Tibial artery (tissue), 4 donors: ENCODE data around the gene SGO2.

ENCODE experiments used
- DNase-seq, 2 donors: peaks; one replicate each; pipeline ENCODE4 v3.0.0-alpha.2; 2019
- H3K27ac ChIP-seq, 2 donors: fragments of 200-600 bp; sonication (generic) in 1 of 2; 1 replicate in 1 of 2; 2 replicates in 1 of 2; pipeline ENCODE4 v1.5.1; 2018 to 2019; ENCODE audit warnings: mild to moderate bottlenecking in 1 of 2
- H3K27me3 ChIP-seq, 2 donors: fragments of 200-600 bp; sonication (generic) in 1 of 2; one replicate each; pipeline versions ENCODE4 v1.5.1 to v1.6.0; 2016 to 2019
- H3K36me3 ChIP-seq, 3 donors: fragments of 200-600 bp; sonication (generic) in 2 of 3; one replicate each; pipeline ENCODE4 v1.5.1; 2016 to 2019; ENCODE audit warnings: mild to moderate bottlenecking in 2 of 3
- H3K4me1 ChIP-seq, 4 donors: fragments of 200-600 bp; sonication (generic) in 2 of 4; 1 replicate in 3 of 4; 2 replicates in 1 of 4; pipeline ENCODE4 v1.5.1; 2016 to 2019
- H3K4me3 ChIP-seq, 2 donors: fragments of 200-600 bp; sonication (generic) in 1 of 2; 1 replicate in 1 of 2; 2 replicates in 1 of 2; pipeline ENCODE4 v1.5.1; 2018 to 2019; ENCODE audit warnings: mild to moderate bottlenecking in 2 of 2
- H3K9me3 ChIP-seq, 3 donors: fragments of 200-600 bp; sonication (generic) in 1 of 3; one replicate each; pipeline ENCODE4 v1.5.1; 2016 to 2019
- CTCF ChIP-seq, 2 experiments: fragments of 200-600 bp in 1 of 2; fragments of 450-650 bp in 1 of 2; IDR thresholded peaks; one replicate each; pipeline ENCODE4 v1.5.1; 2017 to 2019; ENCODE audit warnings: antibody characterized with exemption in 2 of 2, mild to moderate bottlenecking in 1 of 2, moderate library complexity in 1 of 2
- intact Hi-C: fragments of 100-400 bp; cut with DNase I; formaldehyde crosslinking; loops from one replicate; pipeline ENCODE4 v1.15.0; 2023; ENCODE audit warnings: low total_unique reads

The SGO2 gene

GRCh38 chr2:200483729-200484198, 42.2 kb upstream of the SGO2 start:
- Histone ChIP-seq H3K27ac (no peak overlapping the region), H3K9me3 (no peaks in the 10 kb centered on the region), H3K4me1 (no peaks in the 10 kb centered on the region), H3K36me3 (peaks cover 0 to 19% (median 1%) of the 10 kb centered on the region in 3 donors), H3K27me3 (no peaks in the 10 kb centered on the region), H3K4me3 (no peak overlapping the region)
- no peak for TF ChIP-seq CTCF (IDR thresholded peaks at IDR 0.05)
- intact Hi-C loops = no loop called here
- no peak for DNase-seq

- H3K4me1 ChIP-seq = no peaks in the 10 kb centered on the region
- no peak overlapping the region for H3K27ac ChIP-seq
- H3K9me3 ChIP-seq = no peaks in the 10 kb centered on the region
- no peaks in the 10 kb centered on the region for H3K27me3 ChIP-seq
- intact Hi-C loops = no loop called here
- DNase-seq = no peak
- peaks cover 7 to 15% (median 9%) of the 10 kb centered on the region in 3 donors for H3K36me3 ChIP-seq
- H3K4me3 ChIP-seq = no peak overlapping the region
- TF ChIP-seq CTCF (IDR thresholded peaks at IDR 0.05) = no peak
These were observed 41.1 kb upstream of the SGO2 start for GRCh38 chr2:200484934-200485333.

DNA sequence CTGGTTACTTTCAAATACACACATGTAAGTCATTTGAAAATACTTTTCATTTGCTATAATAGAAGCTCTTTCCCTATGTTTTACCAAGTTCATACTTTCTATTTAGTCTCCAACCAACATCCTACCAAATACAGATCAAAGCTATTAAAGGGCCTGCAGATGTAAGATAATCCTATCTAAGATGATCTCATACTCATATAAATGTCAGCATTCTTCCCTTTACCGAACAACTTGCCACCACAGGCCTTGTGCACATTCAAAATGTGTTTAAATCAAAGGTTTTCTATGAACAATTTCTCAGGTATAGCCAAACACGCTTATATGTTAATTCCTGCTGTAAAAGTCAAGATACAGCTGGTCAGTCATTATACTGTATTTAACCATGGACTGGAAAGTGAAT, 39.5 kb upstream of the SGO2 start:
- TF ChIP-seq CTCF (IDR thresholded peaks at IDR 0.05) = no peak
- Histone ChIP-seq H3K27ac (no peak overlapping the region), H3K4me1 (no peaks in the 10 kb centered on the region), H3K27me3 (no peaks in the 10 kb centered on the region), H3K9me3 (no peaks in the 10 kb centered on the region), H3K4me3 (no peak overlapping the region), H3K36me3 (peaks cover 22 to 30% (median 22%) of the 10 kb centered on the region in 3 donors)
- DNase-seq = no peak
- intact Hi-C loops = no loop called here

- intact Hi-C loops = no loop called here
- no peak for TF ChIP-seq CTCF (IDR thresholded peaks at IDR 0.05)
- H3K27ac ChIP-seq = no peak overlapping the region
- DNase-seq = no peak
- no peak overlapping the region for H3K4me3 ChIP-seq
- no peaks in the 10 kb centered on the region for H3K27me3 ChIP-seq
- no peaks in the 10 kb centered on the region for H3K9me3 ChIP-seq
- no peaks in the 10 kb centered on the region for H3K4me1 ChIP-seq
- peaks cover 28 to 46% (median 38%) of the 10 kb centered on the region in 3 donors for H3K36me3 ChIP-seq
These were observed 37.8 kb upstream of the SGO2 start for GRCh38 chr2:200488169-200488568.

- intact Hi-C loops = no loop called here
- peaks cover 36 to 59% (median 40%) of the 10 kb centered on the region in 3 donors for H3K36me3 ChIP-seq
- no peaks in the 10 kb centered on the region for H3K27me3 ChIP-seq
- H3K4me1 ChIP-seq = no peaks in the 10 kb centered on the region
- DNase-seq = no peak
- H3K4me3 ChIP-seq = no peak overlapping the region
- no peaks in the 10 kb centered on the region for H3K9me3 ChIP-seq
- no peak overlapping the region for H3K27ac ChIP-seq
- TF ChIP-seq CTCF (IDR thresholded peaks at IDR 0.05) = no peak
These were observed 36.0 kb upstream of the SGO2 start for GRCh38 chr2:200490001-200490400.

GRCh38 chr2:200492656-200493055, 33.4 kb upstream of the SGO2 start:
- intact Hi-C loops = no loop called here
- Histone ChIP-seq H3K27me3 (no peaks in the 10 kb centered on the region), H3K4me1 (no peaks in the 10 kb centered on the region), H3K36me3 (peaks cover 53 to 74% (median 55%) of the 10 kb centered on the region in 3 donors), H3K27ac (no peak overlapping the region), H3K9me3 (no peaks in the 10 kb centered on the region), H3K4me3 (no peak overlapping the region)
- no peak for TF ChIP-seq CTCF (IDR thresholded peaks at IDR 0.05)
- no peak for DNase-seq
